ENCODE measurements around the gene SMIM9. TPM values are rescaled to one million over a fixed set of nuclear protein-coding genes. Genes with fewer than 3 reads are reported as not detected.
A peak's percentile ranks its signal among the peaks of the same experiment; 100 is the strongest.

Gene SMIM9
- total and polyA plus RNA-seq, 9 of the 15 experiments (the other 6 are each of a cell fraction or from before 2014, with no cell fraction given): 0.08 TPM; not detected in 8

DNA sequence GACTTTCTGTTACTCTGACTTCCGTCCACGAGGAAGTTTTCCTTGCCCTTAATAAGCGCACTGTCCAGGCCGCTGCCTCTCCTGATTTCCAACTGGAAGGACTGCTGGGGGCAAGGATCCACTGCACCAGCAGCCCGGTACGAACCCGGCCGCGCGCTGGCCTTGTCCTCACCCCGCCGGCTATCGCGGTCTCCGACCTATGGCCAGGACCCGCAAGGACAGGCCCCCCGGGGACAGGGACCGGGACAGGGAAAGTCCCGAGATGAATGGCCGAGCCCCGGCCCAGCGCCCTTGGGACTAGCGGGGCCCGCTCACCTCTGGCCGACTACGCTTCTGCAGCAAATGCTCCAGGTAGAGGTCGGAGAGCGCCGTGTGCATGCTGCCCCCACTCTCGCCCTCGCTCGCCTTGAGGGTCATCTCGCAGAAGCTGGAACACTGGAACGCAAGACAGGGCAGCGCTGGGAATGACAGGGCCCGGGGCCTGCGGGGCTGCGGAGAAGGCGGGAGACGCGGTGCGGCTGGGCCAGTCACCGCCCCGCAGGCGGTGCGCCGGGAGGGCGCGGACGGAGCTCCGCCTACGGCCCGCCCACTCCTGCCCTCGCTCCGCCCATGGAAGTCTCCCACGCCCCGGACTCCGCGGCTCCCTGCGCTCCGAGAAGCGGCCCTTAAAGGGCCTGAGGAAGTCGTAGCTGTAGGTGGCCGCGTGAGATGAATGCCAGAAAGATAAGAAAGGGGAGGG, 29.3 kb downstream of the SMIM9 start, which contains the start of gene MPP1 (continued):
- TF ChIP-seq, protein P1, sequence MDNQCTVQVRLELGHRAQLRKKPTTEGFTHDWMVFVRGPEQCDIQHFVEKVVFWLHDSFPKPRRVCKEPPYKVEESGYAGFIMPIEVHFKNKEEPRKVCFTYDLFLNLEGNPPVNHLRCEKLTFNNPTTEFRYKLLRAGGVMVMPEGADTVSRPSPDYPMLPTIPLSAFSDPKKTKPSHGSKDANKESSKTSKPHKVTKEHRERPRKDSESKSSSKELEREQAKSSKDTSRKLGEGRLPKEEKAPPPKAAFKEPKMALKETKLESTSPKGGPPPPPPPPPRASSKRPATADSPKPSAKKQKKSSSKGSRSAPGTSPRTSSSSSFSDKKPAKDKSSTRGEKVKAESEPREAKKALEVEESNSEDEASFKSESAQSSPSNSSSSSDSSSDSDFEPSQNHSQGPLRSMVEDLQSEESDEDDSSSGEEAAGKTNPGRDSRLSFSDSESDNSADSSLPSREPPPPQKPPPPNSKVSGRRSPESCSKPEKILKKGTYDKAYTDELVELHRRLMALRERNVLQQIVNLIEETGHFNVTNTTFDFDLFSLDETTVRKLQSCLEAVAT (IDR thresholded peaks at IDR 0.05): peak; percentile 76 to 91; a peak in 3 of 4 replicates
- TF ChIP-seq CXXC5 (CRISPR knock-in tag; IDR thresholded peaks at IDR 0.05): peak; percentile 85
- peak; percentile 49; the same call in 1 of the 2 replicates for TF ChIP-seq PML (IDR thresholded peaks at IDR 0.05; ENCODE audit: low read length)
- TF ChIP-seq EP300 (IDR thresholded peaks at IDR 0.05; ENCODE audit: low read length): peak; percentile 7; the same call in 1 of the 2 replicates
- TF ChIP-seq ZNF785 (CRISPR knock-in tag; IDR thresholded peaks at IDR 0.05): no peak
- TF ChIP-seq RBBP5 (IDR thresholded peaks at IDR 0.05; ENCODE audit: borderline replicate concordance, insufficient read depth, low read length, poor library complexity, severe bottlenecking): peak; percentile 70
- TF ChIP-seq, protein P2, sequence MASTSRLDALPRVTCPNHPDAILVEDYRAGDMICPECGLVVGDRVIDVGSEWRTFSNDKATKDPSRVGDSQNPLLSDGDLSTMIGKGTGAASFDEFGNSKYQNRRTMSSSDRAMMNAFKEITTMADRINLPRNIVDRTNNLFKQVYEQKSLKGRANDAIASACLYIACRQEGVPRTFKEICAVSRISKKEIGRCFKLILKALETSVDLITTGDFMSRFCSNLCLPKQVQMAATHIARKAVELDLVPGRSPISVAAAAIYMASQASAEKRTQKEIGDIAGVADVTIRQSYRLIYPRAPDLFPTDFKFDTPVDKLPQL (IDR thresholded peaks at IDR 0.05; ENCODE audit: extremely low read depth, insufficient read length): peak; percentile 22
- TF ChIP-seq PHB (CRISPR knock-in tag; IDR thresholded peaks at IDR 0.05): peak; percentile 52; the same call in 1 of the 2 replicates
- TF ChIP-seq SMARCE1 (IDR thresholded peaks at IDR 0.05): no peak
- TF ChIP-seq SIN3A (IDR thresholded peaks at IDR 0.05; ENCODE audit: borderline replicate concordance in 2 of 2, control insufficient read depth in 1 of 2, low read depth in 2 of 2, low read length in 2 of 2): peak; percentile 5 to 61; a peak in 2 of 4 replicates
- peak; percentile 61 for TF ChIP-seq TAF9B (IDR thresholded peaks at IDR 0.05; ENCODE audit: partially characterized antibody)
- TF ChIP-seq, protein P3, sequence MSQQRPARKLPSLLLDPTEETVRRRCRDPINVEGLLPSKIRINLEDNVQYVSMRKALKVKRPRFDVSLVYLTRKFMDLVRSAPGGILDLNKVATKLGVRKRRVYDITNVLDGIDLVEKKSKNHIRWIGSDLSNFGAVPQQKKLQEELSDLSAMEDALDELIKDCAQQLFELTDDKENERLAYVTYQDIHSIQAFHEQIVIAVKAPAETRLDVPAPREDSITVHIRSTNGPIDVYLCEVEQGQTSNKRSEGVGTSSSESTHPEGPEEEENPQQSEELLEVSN (IDR thresholded peaks at IDR 0.05; ENCODE audit: borderline replicate concordance in 1 of 2, extremely low read depth in 1 of 2, insufficient read depth in 1 of 2, insufficient read length in 1 of 2, low read depth in 1 of 2, low read length in 1 of 2, poor library complexity in 1 of 2, severe bottlenecking in 1 of 2): peak; percentile 74 to 80
- TF ChIP-seq, protein P4, sequence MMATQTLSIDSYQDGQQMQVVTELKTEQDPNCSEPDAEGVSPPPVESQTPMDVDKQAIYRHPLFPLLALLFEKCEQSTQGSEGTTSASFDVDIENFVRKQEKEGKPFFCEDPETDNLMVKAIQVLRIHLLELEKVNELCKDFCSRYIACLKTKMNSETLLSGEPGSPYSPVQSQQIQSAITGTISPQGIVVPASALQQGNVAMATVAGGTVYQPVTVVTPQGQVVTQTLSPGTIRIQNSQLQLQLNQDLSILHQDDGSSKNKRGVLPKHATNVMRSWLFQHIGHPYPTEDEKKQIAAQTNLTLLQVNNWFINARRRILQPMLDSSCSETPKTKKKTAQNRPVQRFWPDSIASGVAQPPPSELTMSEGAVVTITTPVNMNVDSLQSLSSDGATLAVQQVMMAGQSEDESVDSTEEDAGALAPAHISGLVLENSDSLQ (IDR thresholded peaks at IDR 0.05): peak; percentile 96
- TF ChIP-seq, protein P5, sequence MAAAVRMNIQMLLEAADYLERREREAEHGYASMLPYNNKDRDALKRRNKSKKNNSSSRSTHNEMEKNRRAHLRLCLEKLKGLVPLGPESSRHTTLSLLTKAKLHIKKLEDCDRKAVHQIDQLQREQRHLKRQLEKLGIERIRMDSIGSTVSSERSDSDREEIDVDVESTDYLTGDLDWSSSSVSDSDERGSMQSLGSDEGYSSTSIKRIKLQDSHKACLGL (CRISPR knock-in tag; IDR thresholded peaks at IDR 0.05; ENCODE audit: borderline replicate concordance, poor library complexity, severe bottlenecking): no peak
- TF ChIP-seq RBM15 (IDR thresholded peaks at IDR 0.05; ENCODE audit: insufficient read depth, low read length): no peak
- TF ChIP-seq, protein P6, sequence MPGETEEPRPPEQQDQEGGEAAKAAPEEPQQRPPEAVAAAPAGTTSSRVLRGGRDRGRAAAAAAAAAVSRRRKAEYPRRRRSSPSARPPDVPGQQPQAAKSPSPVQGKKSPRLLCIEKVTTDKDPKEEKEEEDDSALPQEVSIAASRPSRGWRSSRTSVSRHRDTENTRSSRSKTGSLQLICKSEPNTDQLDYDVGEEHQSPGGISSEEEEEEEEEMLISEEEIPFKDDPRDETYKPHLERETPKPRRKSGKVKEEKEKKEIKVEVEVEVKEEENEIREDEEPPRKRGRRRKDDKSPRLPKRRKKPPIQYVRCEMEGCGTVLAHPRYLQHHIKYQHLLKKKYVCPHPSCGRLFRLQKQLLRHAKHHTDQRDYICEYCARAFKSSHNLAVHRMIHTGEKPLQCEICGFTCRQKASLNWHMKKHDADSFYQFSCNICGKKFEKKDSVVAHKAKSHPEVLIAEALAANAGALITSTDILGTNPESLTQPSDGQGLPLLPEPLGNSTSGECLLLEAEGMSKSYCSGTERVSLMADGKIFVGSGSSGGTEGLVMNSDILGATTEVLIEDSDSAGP (CRISPR knock-in tag; IDR thresholded peaks at IDR 0.05): peak; percentile 49; the same call in 1 of the 2 replicates
- TF ChIP-seq FOSL1 (tag; conservative IDR thresholded peaks at IDR 0.05): peak; percentile 40; the same call in 1 of the 2 replicates

All from K562 (cell line).